SJCRH30 (cell line): ENCODE results near the gene TRIM59. TPM values are rescaled to one million over a fixed set of nuclear protein-coding genes. Genes with fewer than 3 reads are reported as not detected.

Experiments used
- total RNA-seq: library from RNA; depleted of rRNA; stranded (reverse); fragments of >200 nt; shearing (Covaris generic); gene quantifications from 2 replicates; pipeline ENCODE4 v1.2.3, GENCODE V29; 2014; rRNA removed

TRIM59 gene
- total RNA-seq, 1 experiment from 2014 or later: 39.1 TPM

Other genes with a start within 250 kb of the TRIM59 start
- 0.05 and 0.14 TPM in 2 replicates for gene C3orf80, start 224.4 kb downstream of the TRIM59 start, total RNA-seq
- gene IFT80, start 50.6 kb downstream of the TRIM59 start, total RNA-seq: 25.4 and 30.4 TPM in 2 replicates
- gene SMC4, start 50.1 kb downstream of the TRIM59 start, total RNA-seq: 275 and 316 TPM in 2 replicates
- gene KPNA4, start 115.8 kb upstream of the TRIM59 start, total RNA-seq: 35.3 and 35.4 TPM in 2 replicates
- gene ARL14, start 227.4 kb upstream of the TRIM59 start, total RNA-seq: not detected in 2 replicates